Trophoblast cell (in vitro differentiated cells and primary cell): ENCODE measurements around the gene CATSPER4. TPM values are rescaled to one million over a fixed set of nuclear protein-coding genes. Genes with fewer than 3 reads are reported as not detected.

ENCODE experiments used
- DNase-seq, 2 donors: peaks; one replicate each; pipeline ENCODE4 v3.0.0-alpha.2; 2016
- H2AFZ ChIP-seq: 2 replicates; pipeline ENCODE4 v1.6.1; 2013; ENCODE audit warnings: low read length, moderate library complexity, mild to moderate bottlenecking; ENCODE audit not compliant: insufficient read depth, poor library complexity
- H2AK5ac ChIP-seq: 2 replicates; pipeline ENCODE4 v1.6.1; 2013; ENCODE audit warnings: mild to moderate bottlenecking, low read length
- H2BK120ac ChIP-seq: 2 replicates; pipeline ENCODE4 v1.6.1; 2013; ENCODE audit warnings: low read length, mild to moderate bottlenecking, moderate library complexity; ENCODE audit not compliant: insufficient read depth, poor library complexity
- H2BK12ac ChIP-seq: 2 replicates; pipeline ENCODE4 v1.6.1; 2013; ENCODE audit warnings: mild to moderate bottlenecking, low read length, moderate library complexity
- H2BK5ac ChIP-seq: 2 replicates; pipeline ENCODE4 v1.6.1; 2013; ENCODE audit warnings: low read length, low read depth, moderate library complexity, mild to moderate bottlenecking; ENCODE audit not compliant: poor library complexity
- H3K14ac ChIP-seq: 2 replicates; pipeline ENCODE4 v1.6.1; 2013; ENCODE audit warnings: mild to moderate bottlenecking, low read length
- H3K18ac ChIP-seq: 2 replicates; pipeline ENCODE4 v1.6.1; 2013; ENCODE audit warnings: mild to moderate bottlenecking, low read length
- H3K23ac ChIP-seq: 2 replicates; pipeline ENCODE4 v1.6.1; 2013; ENCODE audit warnings: low read length
- H3K27ac ChIP-seq: 2 replicates; pipeline ENCODE4 v1.5.1; 2013; ENCODE audit warnings: low read depth, mild to moderate bottlenecking, inconsistent platforms, low read length, moderate library complexity
- H3K27me3 ChIP-seq: 2 replicates; pipeline ENCODE4 v1.6.1; 2013; ENCODE audit warnings: inconsistent platforms, mild to moderate bottlenecking, low read length, moderate library complexity; ENCODE audit not compliant: insufficient read depth
- H3K36me3 ChIP-seq, 2 experiments: 1 replicate in 1 of 2; 2 replicates in 1 of 2; pipeline ENCODE4 v1.6.1; 2013; ENCODE audit warnings: low read length in 2 of 2, mild to moderate bottlenecking in 2 of 2, moderate library complexity in 1 of 2; ENCODE audit not compliant: insufficient read depth in 2 of 2, control insufficient read depth in 1 of 2
- H3K4ac ChIP-seq: 2 replicates; pipeline ENCODE4 v1.6.1; 2013; ENCODE audit warnings: low read depth, mild to moderate bottlenecking, low read length, moderate library complexity
- H3K4me1 ChIP-seq, 2 experiments: 1 replicate in 1 of 2; 2 replicates in 1 of 2; pipeline ENCODE4 v1.6.1; 2013; ENCODE audit warnings: low read length in 2 of 2, mild to moderate bottlenecking in 2 of 2, moderate library complexity in 1 of 2; ENCODE audit not compliant: insufficient read depth in 2 of 2, control insufficient read depth in 1 of 2
- H3K4me2 ChIP-seq: 2 replicates; pipeline ENCODE4 v1.6.1; 2013; ENCODE audit warnings: inconsistent platforms, mild to moderate bottlenecking, low read length, moderate library complexity
- H3K4me3 ChIP-seq: 2 replicates; pipeline ENCODE4 v1.5.1; 2013; ENCODE audit warnings: mild to moderate bottlenecking, low read depth, low read length, inconsistent platforms
- H3K79me1 ChIP-seq: one replicate; pipeline ENCODE4 v1.6.1; 2013; ENCODE audit warnings: low read length
- H3K79me2 ChIP-seq: 2 replicates; pipeline ENCODE4 v1.6.1; 2013; ENCODE audit warnings: low read length, mild to moderate bottlenecking; ENCODE audit not compliant: control insufficient read depth, insufficient read depth, poor library complexity
- H3K9ac ChIP-seq: 2 replicates; pipeline ENCODE4 v1.6.1; 2013; ENCODE audit warnings: mild to moderate bottlenecking, low read length
- H3K9me3 ChIP-seq: 2 replicates; pipeline ENCODE4 v1.6.1; 2013; ENCODE audit warnings: low read depth, mild to moderate bottlenecking, control low read depth, inconsistent platforms, low read length; ENCODE audit not compliant: insufficient read depth
- H4K12ac ChIP-seq: 2 replicates; pipeline ENCODE4 v1.6.1; 2013; ENCODE audit warnings: low read depth, mild to moderate bottlenecking, low read length, moderate library complexity
- H4K8ac ChIP-seq: 2 replicates; pipeline ENCODE4 v1.6.1; 2013; ENCODE audit warnings: low read depth, mild to moderate bottlenecking, low read length, moderate library complexity
- H4K91ac ChIP-seq: one replicate; pipeline ENCODE4 v1.6.1; 2013; ENCODE audit warnings: low read depth, mild to moderate bottlenecking, low read length, moderate library complexity
- WGBS: extraction: QIAGEN DNeasy Blood & Tissue Kit; methylation state at CpG from one replicate; pipeline ENCODE4 v1.1.7; 2013; ENCODE audit warnings: missing lambda C conversion rate; ENCODE audit not compliant: insufficient read length, insufficient coverage; ENCODE audit errors: extremely low coverage; 5-methylcytosine and 5-hydroxymethylcytosine counted together
- polyA plus RNA-seq: library from polyadenylated mRNA; stranded (reverse); fragments of 200-250 nt; gene quantifications from 2 replicates; pipeline ENCODE4 v1.2.3, GENCODE V29; 2013

The CATSPER4 gene
- polyA plus RNA-seq: not detected in 2 replicates

DNA sequence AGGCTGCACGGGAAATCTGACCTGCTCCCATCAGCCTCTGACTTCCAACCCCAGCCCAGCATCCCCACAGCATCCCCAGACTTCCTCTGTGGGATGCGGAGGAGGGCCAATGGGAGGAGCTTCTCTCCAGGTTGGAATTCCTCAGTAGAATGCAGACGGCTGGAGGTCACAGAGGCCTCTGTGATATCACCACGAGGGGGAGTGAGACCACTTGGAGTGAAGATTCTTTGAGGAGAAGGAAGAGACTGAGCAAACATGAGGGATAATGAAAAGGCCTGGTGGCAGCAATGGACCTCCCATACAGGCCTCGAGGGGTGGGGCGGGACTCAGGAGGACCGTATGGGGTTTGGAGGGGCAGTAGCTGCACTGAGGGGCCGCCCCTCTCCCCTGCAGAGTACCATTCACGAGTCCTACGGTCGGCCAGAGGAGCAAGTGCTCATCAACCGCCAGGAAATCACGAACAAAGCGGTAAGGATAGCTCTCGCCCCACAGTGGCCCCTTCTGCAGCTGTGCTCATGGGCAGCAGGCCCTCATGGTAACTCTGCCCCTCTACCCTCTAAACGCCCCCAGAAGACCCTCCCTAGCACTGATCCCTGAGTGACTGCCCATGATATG, at the start of gene CATSPER4:
Gene CATSPER4 (plus strand): TSS at position 230 of the 615 bp plus-strand sequence. CDS start 26 bp downstream, at position 256.
- Histone ChIP-seq H3K9ac (peak within 1 kb of the TSS; percentile 32), H3K18ac (no peak within 1 kb of the TSS), H2BK120ac (no peak within 1 kb of the TSS), H3K9me3 (peaks cover 2% of the 10 kb centered on the region), H3K36me3 (peaks cover 21 to 27% of the 10 kb centered on the region in 2 experiments), H4K91ac (no peak within 1 kb of the TSS), H3K27me3 (no peaks in the 10 kb centered on the region), H2BK12ac (no peak within 1 kb of the TSS), H3K4me1 (no peaks in the 10 kb centered on the region), H3K79me2 (no peaks in the 10 kb centered on the region), H4K8ac (peak within 1 kb of the TSS; percentile 13), H3K4me3 (no peak within 1 kb of the TSS), H3K14ac (no peak within 1 kb of the TSS), H2BK5ac (no peak within 1 kb of the TSS), H4K12ac (no peak within 1 kb of the TSS), H2AFZ (no peak within 1 kb of the TSS), H3K27ac (no peak within 1 kb of the TSS), H3K79me1 (no peaks in the 10 kb centered on the region), H2AK5ac (no peak within 1 kb of the TSS), H3K23ac (peak within 1 kb of the TSS; percentile 61), H3K4ac (no peak within 1 kb of the TSS), H3K4me2 (no peak within 1 kb of the TSS)
- WGBS: no CpG with 5 or more reads among the region's 16 CpGs
- peak; percentile 58 to 73 for DNase-seq

DNA sequence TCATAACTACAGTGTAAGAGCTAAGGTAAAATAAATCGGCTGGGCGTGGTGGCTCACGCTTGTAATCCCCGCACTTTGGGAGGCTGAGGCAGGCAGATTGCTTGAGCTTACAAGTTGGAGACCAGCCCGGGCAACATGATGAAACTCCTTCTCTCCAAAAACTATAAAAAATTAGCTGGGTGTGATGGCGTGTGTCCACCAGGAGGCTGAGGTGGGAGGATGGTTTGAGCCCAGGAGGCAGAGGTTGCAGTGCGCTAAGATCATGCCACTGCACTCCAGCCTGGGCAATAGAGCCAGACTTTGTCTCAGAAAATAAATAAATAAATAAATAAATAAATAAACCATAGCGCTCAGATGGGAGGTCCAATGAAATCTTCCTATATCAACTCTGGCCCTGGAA, 48.2 kb upstream of the CATSPER4 start:
- no peak overlapping the region for H3K4me3 ChIP-seq
- no peak overlapping the region for H3K14ac ChIP-seq
- no CpG with 5 or more reads among the region's 8 CpGs for WGBS
- no peak overlapping the region for H4K12ac ChIP-seq
- no peaks in the 10 kb centered on the region for H3K79me2 ChIP-seq
- no peak overlapping the region for H4K91ac ChIP-seq
- H3K9me3 ChIP-seq: no peaks in the 10 kb centered on the region
- H3K4me1 ChIP-seq: no peaks in the 10 kb centered on the region
- no peak overlapping the region for H4K8ac ChIP-seq
- H3K79me1 ChIP-seq: no peaks in the 10 kb centered on the region
- H2AFZ ChIP-seq: no peak overlapping the region
- H3K4ac ChIP-seq: no peak overlapping the region
- no peak overlapping the region for H3K18ac ChIP-seq
- DNase-seq: no peak
- no peak overlapping the region for H2BK120ac ChIP-seq
- no peak overlapping the region for H2AK5ac ChIP-seq
- no peak overlapping the region for H3K9ac ChIP-seq
- H3K4me2 ChIP-seq: no peak overlapping the region
- H3K27me3 ChIP-seq: no peaks in the 10 kb centered on the region
- no peak overlapping the region for H2BK5ac ChIP-seq
- H3K23ac ChIP-seq: no peak overlapping the region
- no peak overlapping the region for H2BK12ac ChIP-seq
- H3K36me3 ChIP-seq: no peaks in the 10 kb centered on the region
- H3K27ac ChIP-seq: no peak overlapping the region

DNA sequence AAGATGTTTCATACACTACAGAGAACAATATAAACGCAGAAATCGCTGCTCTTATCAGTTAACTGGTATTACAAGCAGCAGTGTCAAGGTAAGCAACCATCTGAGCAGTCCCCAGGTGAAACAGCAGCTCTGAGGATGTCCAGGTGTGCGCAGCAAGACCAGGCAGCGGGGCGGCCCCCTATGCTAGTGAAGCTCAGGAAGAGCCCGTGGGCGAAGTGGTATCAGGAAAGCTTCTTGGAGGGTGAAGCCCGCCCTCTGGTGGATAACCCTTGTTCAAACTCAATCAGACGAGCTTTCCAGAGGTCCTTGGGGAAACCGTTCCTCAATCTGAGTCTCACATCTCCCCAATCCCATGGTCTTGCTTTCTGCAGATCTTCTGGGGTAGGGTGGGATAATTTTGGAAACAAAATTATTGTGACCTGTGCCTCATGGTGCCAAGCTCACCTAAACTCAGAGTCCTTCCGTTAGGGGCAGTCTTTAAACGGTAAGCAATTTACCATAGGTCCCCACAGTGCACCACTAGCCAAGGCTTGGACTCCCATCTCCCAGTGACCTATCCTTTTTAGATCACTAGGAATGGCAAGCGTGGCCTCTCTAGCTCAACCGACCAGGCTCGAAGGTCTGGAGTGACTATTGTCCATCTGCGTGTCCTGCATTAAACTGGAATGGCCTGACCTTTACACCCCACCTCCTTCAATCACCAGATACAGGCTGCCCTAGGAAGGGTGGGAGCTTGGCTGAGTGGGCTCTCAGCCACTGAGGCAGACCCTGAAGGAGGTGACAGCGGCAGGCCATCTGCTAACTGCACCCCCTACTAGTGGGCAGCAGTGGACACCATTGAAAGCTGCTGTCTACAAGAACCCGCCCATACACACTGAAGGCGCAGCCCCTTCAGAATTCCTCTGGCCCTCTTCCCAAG, 45.1 kb upstream of the CATSPER4 start:
- no peak overlapping the region for H3K23ac ChIP-seq
- no peak overlapping the region for H4K12ac ChIP-seq
- H3K4me1 ChIP-seq: no peaks in the 10 kb centered on the region
- H3K4ac ChIP-seq: no peak overlapping the region
- H2BK5ac ChIP-seq: no peak overlapping the region
- H3K79me2 ChIP-seq: no peaks in the 10 kb centered on the region
- no peak overlapping the region for H3K9ac ChIP-seq
- H2AFZ ChIP-seq: no peak overlapping the region
- H3K4me3 ChIP-seq: no peak overlapping the region
- H2BK12ac ChIP-seq: no peak overlapping the region
- H4K8ac ChIP-seq: no peak overlapping the region
- no peak overlapping the region for H2AK5ac ChIP-seq
- H4K91ac ChIP-seq: no peak overlapping the region
- no peaks in the 10 kb centered on the region for H3K27me3 ChIP-seq
- no peak overlapping the region for H2BK120ac ChIP-seq
- WGBS: no CpG with 5 or more reads among the region's 19 CpGs
- H3K27ac ChIP-seq: no peak overlapping the region
- peak; percentile 88 to 95 for DNase-seq
- no peaks in the 10 kb centered on the region for H3K79me1 ChIP-seq
- no peak overlapping the region for H3K14ac ChIP-seq
- H3K18ac ChIP-seq: no peak overlapping the region
- no peaks in the 10 kb centered on the region for H3K36me3 ChIP-seq
- H3K9me3 ChIP-seq: peaks cover 2% of the 10 kb centered on the region
- H3K4me2 ChIP-seq: no peak overlapping the region

DNA sequence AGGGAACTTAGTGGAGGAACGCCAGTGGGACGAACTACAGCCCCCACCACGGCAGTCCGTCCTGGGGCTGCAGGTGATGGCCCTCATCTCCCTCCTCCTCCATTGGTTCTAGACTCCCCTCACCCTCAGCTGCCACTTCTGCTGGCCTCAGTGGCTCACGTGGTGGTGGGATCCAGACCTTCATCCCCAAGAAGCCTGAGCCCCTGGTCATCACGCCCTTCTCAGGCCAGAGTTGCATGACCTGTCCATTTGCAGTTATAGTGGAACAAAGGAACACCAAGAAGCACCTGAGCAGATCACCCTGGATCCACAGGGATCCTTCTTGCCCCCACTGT, 44.5 kb upstream of the CATSPER4 start:
- Histone ChIP-seq H4K91ac (no peak overlapping the region), H2AK5ac (no peak overlapping the region), H3K4ac (no peak overlapping the region), H3K4me3 (no peak overlapping the region), H3K27ac (no peak overlapping the region), H4K8ac (no peak overlapping the region), H3K18ac (no peak overlapping the region), H4K12ac (no peak overlapping the region), H3K23ac (no peak overlapping the region), H3K9ac (no peak overlapping the region), H3K4me1 (no peaks in the 10 kb centered on the region), H3K79me1 (no peaks in the 10 kb centered on the region), H3K4me2 (no peak overlapping the region), H3K27me3 (no peaks in the 10 kb centered on the region), H2AFZ (no peak overlapping the region), H3K9me3 (peaks cover 2% of the 10 kb centered on the region), H2BK12ac (no peak overlapping the region), H3K79me2 (no peaks in the 10 kb centered on the region), H3K36me3 (no peaks in the 10 kb centered on the region), H2BK120ac (no peak overlapping the region), H2BK5ac (no peak overlapping the region), H3K14ac (no peak overlapping the region)
- DNase-seq: no peak
- no CpG with 5 or more reads among the region's 6 CpGs for WGBS
